Fibroblast of lung (primary cell): ENCODE results near the gene SDK1.

Source experiments
- CTCF ChIP-seq, 2 donors: IDR thresholded peaks in 1 of 2; conservative IDR thresholded peaks in 1 of 2; 1 replicate in 1 of 2; 2 replicates in 1 of 2; pipeline ENCODE4 v1.5.1; 2011 to 2012; ENCODE audit warnings: low read length in 2 of 2, control low read depth in 1 of 2, inconsistent platforms in 1 of 2, low read depth in 1 of 2, mild to moderate bottlenecking in 1 of 2
- EZH2 ChIP-seq: IDR thresholded peaks from 2 replicates; pipeline ENCODE4 v1.5.1; 2012; ENCODE audit warnings: low read length, control low read depth, mild to moderate bottlenecking; ENCODE audit errors: missing control alignments

GRCh38 chr7:4144811-4145510, 843.9 kb downstream of the SDK1 start:
- TF ChIP-seq CTCF (conservative IDR thresholded peaks at IDR 0.05 in 1 of 2, IDR thresholded peaks at IDR 0.05 in 1 of 2; ENCODE audit: low read depth in 1 of 2, low read length in 2 of 2) = no peak
- TF ChIP-seq EZH2 = no peak
